Right kidney (tissue), 1 donor: ENCODE results near the gene TMPRSS3.

Experiments
- DNase-seq: peaks from one replicate; pipeline ENCODE4 v3.0.0-alpha.2; 2016

Gene TMPRSS3

DNA sequence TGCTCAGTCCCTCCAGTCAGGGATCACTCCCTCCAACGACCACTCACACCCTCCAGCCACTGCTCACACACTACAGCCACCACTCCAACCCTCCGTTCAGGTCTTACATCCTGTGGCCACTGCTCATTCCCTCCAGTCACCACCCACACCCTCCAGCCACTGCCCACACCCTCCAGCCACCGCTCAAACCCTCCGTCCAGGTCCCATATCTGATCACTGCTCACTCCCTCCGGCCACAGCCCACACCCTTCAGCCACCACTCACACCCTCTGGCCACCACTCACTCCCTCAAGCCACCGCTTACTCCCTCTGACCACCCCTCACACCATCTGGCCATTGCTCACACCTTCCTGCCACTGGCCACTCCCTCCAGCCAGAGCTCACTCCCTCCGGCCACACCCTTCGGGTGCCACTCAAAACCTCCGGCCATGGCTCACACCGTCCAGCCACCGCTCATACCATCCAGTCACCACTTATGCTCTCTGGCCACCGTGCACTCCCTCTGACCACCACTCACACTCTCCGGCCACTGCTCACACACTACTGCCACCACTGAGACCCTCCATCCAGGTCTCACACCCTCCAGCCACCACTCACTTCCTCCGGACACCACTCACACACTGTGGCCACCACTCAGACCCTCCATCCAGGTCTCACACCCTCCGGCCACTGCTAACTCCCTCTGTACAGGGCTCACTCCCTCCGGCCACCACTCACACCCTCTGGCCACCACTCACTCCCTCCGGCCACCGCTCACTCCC lies 24.8 kb downstream of the TMPRSS3 start:
- no peak for DNase-seq

GRCh38 chr21:42369821-42370220 lies 26.0 kb downstream of the TMPRSS3 start:
- DNase-seq: no peak

- DNase-seq: no peak
Observed at GRCh38 chr21:42367367-42368165, 28.3 kb downstream of the TMPRSS3 start.

DNA sequence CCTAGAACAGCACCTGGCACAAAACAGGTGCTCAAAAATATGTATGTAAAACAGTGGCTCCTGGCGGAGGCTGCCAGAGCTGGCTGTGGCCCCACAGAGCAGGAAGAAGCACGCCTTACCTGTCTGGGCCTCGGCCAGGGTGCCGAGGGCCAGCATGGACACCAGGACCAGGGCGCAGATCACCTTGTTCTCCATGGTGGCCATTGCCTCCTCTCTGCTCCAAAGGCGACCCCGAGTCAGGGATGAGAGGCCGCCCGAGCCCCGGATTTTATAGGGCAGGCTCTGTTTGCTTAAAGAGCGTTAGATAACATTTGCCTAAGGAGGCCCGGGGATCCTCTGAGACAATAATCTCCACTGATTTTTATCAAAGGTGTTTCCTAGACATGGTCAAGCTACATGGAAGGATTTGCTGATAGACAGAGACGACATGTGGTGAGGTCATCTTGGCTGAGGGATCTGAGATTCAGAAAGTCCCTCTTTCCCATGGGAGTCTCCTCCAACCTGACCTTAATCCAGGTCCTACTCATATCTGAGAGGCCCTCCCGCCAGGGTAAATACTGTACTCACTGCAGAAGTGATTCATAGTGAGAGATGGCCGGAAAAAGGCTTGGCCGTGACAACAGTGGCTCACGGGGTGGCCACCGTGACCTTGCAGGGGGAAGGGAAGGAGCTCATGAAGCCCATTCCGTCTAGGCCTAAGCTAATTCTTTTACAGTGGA lies 29.4 kb downstream of the TMPRSS3 start, which contains the start of gene TFF1:
TSS of gene TFF1 (minus strand) at position 244 of the 719 bp plus-strand sequence. CDS start at position 204, 40 bp downstream.
- no peak for DNase-seq

GRCh38 chr21:42365770-42366169 lies 30.1 kb downstream of the TMPRSS3 start:
- no peak for DNase-seq

- DNase-seq: no peak
Observed at GRCh38 chr21:42364304-42364865, 31.5 kb downstream of the TMPRSS3 start.

DNA sequence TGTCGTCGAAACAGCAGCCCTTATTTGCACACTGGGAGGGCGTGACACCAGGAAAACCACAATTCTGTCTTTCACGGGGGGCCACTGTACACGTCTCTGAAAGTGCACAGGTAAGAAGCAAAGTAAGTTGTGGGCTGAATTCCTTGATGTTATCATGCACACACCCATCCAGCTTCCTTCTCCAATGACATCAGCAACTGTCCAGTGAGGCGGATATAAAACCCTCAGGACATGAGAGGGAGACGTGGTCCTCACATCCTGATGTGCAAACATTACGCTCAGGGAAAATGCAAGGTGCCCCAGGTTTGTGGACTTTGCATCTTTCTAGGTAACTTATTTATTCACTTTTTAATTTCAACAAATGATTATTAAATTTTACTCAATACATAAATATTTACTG lies 32.5 kb downstream of the TMPRSS3 start:
- DNase-seq: no peak

GRCh38 chr21:42362700-42363099 lies 33.2 kb downstream of the TMPRSS3 start:
- DNase-seq: no peak

DNA sequence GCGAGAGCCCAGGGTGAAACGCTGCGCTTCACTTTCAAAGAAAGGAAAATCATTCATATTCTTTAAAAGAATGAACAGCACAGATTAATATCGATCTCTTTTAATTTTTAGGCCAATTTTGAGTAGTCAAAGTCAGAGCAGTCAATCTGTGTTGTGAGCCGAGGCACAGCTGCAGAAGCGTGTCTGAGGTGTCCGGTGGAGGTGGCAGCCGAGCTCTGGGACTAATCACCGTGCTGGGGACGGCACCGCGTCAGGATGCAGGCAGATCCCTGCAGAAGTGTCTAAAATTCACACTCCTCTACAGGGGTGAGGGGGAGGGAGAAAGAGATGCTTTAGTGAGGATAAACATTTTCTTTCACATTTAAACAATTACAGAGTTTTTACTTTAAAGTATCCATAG lies 33.7 kb downstream of the TMPRSS3 start:
- DNase-seq: no peak

- no peak for DNase-seq
Observed at GRCh38 chr21:42361286-42361685, 34.6 kb downstream of the TMPRSS3 start.

- DNase-seq: no peak
Observed at GRCh38 chr21:42360317-42360716, 35.5 kb downstream of the TMPRSS3 start.

- no peak for DNase-seq
Observed at GRCh38 chr21:42358937-42359336, 36.9 kb downstream of the TMPRSS3 start.

GRCh38 chr21:42358261-42358660 lies 37.6 kb downstream of the TMPRSS3 start:
- DNase-seq: no peak

DNA sequence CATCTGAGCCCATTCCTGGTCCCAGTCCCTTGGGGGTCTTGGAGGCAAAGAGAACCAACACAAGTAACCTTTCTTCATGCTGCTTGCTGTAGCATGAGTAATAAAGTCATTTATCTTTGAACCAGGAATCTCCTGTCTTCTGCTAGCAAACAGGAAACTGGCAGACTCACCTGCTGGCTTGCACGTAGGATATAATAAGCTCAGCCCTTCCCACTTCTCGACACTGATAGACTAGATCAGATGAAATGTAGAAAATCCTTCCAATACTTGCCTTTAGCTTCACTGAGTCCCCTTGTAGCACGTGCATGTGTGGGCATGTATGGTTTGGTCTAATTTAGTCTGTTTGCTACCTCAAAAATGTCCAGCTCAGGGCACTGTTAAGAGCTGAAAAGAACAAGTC lies 38.5 kb downstream of the TMPRSS3 start:
- no peak for DNase-seq

GRCh38 chr21:42356650-42357049 lies 39.2 kb downstream of the TMPRSS3 start:
- DNase-seq: no peak

GRCh38 chr21:42356046-42356445 lies 39.8 kb downstream of the TMPRSS3 start:
- DNase-seq: no peak

GRCh38 chr21:42353623-42354022 lies 42.2 kb downstream of the TMPRSS3 start:
- no peak for DNase-seq

DNA sequence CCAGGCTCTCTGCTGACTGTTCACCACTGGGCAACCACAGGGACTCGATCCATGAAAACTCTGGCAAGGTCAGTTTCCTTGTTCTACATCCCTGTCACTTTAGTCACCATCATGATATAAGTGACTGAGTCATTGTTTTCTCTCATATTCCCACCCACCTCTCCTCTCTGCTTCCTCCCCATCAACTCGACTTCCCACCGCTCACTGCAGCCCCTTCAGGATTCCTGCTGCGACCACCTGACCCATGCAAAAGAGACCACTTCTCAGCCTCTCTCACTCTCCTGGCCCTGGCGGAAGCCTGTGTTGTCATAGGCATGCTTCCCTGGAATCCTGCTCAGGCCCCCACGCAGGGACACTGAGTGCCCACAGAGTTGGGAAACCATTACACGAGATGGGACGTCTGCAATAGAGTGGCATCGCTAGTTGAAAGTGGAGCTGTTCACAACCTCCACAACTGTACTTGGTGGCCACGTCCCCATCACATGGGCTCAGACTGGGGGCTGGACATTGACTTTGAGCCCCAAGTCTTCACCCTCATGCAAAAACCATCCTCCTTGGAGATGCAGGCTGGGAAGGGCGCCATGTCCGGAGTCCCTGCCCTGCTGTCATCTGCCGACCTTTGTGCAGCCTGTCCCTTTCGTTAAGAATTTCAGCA lies 43.3 kb downstream of the TMPRSS3 start:
- no peak for DNase-seq

GRCh38 chr21:42351626-42352440 lies 44.0 kb downstream of the TMPRSS3 start:
- no peak for DNase-seq

- DNase-seq: no peak
Observed at GRCh38 chr21:42350927-42351426, 44.9 kb downstream of the TMPRSS3 start, which contains the start of gene TFF2. Gene TFF2 (minus strand): TSS chr21:42350994. CDS start chr21:42350957, 37 bp downstream.
